ENCODE results near the gene ACAD11. TPM values are rescaled to one million over a fixed set of nuclear protein-coding genes. Genes with fewer than 3 reads are reported as not detected.

ACAD11 gene
- total and polyA plus RNA-seq, 4 donors = 52.2 to 357 (median 65.6) TPM

- TF ChIP-seq, protein P1, sequence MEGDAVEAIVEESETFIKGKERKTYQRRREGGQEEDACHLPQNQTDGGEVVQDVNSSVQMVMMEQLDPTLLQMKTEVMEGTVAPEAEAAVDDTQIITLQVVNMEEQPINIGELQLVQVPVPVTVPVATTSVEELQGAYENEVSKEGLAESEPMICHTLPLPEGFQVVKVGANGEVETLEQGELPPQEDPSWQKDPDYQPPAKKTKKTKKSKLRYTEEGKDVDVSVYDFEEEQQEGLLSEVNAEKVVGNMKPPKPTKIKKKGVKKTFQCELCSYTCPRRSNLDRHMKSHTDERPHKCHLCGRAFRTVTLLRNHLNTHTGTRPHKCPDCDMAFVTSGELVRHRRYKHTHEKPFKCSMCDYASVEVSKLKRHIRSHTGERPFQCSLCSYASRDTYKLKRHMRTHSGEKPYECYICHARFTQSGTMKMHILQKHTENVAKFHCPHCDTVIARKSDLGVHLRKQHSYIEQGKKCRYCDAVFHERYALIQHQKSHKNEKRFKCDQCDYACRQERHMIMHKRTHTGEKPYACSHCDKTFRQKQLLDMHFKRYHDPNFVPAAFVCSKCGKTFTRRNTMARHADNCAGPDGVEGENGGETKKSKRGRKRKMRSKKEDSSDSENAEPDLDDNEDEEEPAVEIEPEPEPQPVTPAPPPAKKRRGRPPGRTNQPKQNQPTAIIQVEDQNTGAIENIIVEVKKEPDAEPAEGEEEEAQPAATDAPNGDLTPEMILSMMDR (IDR thresholded peaks at IDR 0.05; ENCODE audit: low read depth, low read length, missing input control) = no peak
- no peak for TF ChIP-seq FOXA2 (IDR thresholded peaks at IDR 0.05)
- TF ChIP-seq, protein P2, sequence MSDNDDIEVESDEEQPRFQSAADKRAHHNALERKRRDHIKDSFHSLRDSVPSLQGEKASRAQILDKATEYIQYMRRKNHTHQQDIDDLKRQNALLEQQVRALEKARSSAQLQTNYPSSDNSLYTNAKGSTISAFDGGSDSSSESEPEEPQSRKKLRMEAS (IDR thresholded peaks at IDR 0.05) = no peak
Observed at GRCh38 chr3:132594498-132594897, 65.1 kb downstream of the ACAD11 start (continued).

DNA sequence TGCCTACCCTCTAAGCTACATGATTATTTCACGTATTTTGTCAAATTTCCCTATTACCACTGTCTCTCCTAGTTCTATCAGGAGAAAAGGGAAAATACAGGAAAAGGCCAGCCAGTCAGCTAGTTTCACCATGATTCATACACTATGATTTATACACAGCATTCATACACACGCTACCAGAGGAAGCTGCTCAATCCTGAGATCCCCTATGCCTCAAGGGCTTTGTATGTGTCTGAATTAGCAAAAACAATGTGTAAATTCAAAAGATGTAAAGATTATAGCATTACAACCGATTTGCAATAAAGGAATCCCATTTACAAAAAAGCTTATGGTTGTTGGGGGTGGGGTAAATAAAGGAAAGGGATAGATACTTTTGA, 65.7 kb downstream of the ACAD11 start:
- Histone ChIP-seq H3K27ac (ENCODE audit: low read depth in 1 of 2, low read length in 2 of 2) (no peak overlapping the region), H3K9ac (ENCODE audit: low read depth in 1 of 2, low read length in 2 of 2) (peak overlapping the region in 1 of 2 donors; percentile 6), H3K36me3 (ENCODE audit: control insufficient read depth in 4 of 4, insufficient read depth in 3 of 4, low read depth in 1 of 4, low read length in 3 of 4) (peaks cover 2 to 23% (median 16%) of the 10 kb centered on the region in 4 donors)

More for the DNA sequence above, 65.7 kb downstream of the ACAD11 start:
- WGBS = 86% methylated on average over 3 of the region's 3 CpGs
- DNase-seq (ENCODE audit: low spot score) = no peak
- Histone ChIP-seq H3K9me3 (ENCODE audit: control insufficient read depth in 4 of 4, low read length in 3 of 4) (no peaks in the 10 kb centered on the region), H3K27me3 (ENCODE audit: control insufficient read depth in 4 of 4, insufficient read depth in 4 of 4, low read length in 3 of 4) (no peaks in the 10 kb centered on the region), H3K4me3 (ENCODE audit: low read depth in 1 of 3, low read length in 3 of 3) (no peak overlapping the region), H3K4me1 (ENCODE audit: control insufficient read depth in 4 of 4, insufficient read depth in 4 of 4, low read length in 3 of 4) (peaks cover 0 to 12% (median 7%) of the 10 kb centered on the region in 4 donors)
- TF ChIP-seq YY1 (IDR thresholded peaks at IDR 0.05) (no peak), EGR1 (IDR thresholded peaks at IDR 0.05; ENCODE audit: low read depth in 2 of 2) (no peak), SP1 (IDR thresholded peaks at IDR 0.05) (no peak), TAF1 (conservative IDR thresholded peaks at IDR 0.05) (no peak), FOXA1 (IDR thresholded peaks at IDR 0.05) (no peak), REST (IDR thresholded peaks at IDR 0.05) (no peak), RXRA (IDR thresholded peaks at IDR 0.05) (no peak), FOXA2 (IDR thresholded peaks at IDR 0.05) (no peak), NR2F2 (IDR thresholded peaks at IDR 0.05) (no peak), JUND (IDR thresholded peaks at IDR 0.05) (no peak), GABPA (IDR thresholded peaks at IDR 0.05 in 1 of 2, conservative IDR thresholded peaks at IDR 0.05 in 1 of 2) (no peak), HNF4G (IDR thresholded peaks at IDR 0.05) (no peak), ZBTB33 (IDR thresholded peaks at IDR 0.05) (no peak), RAD21 (IDR thresholded peaks at IDR 0.05) (no peak), HNF4A (conservative IDR thresholded peaks at IDR 0.05) (no peak)
- TF ChIP-seq, protein P1 (IDR thresholded peaks at IDR 0.05; ENCODE audit: low read depth, low read length, missing input control) = no peak
- TF ChIP-seq, protein P3, sequence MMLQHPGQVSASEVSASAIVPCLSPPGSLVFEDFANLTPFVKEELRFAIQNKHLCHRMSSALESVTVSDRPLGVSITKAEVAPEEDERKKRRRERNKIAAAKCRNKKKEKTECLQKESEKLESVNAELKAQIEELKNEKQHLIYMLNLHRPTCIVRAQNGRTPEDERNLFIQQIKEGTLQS (IDR thresholded peaks at IDR 0.05) = no peak
- TF ChIP-seq, protein P2 (IDR thresholded peaks at IDR 0.05) = no peak

Data from liver (tissue), 9 donors.